ENCODE data around the gene PCNX2. TPM values are rescaled to one million over a fixed set of nuclear protein-coding genes. Genes with fewer than 3 reads are reported as not detected.
"Not testable (repeated sequence)": the region's sequence is repeated elsewhere in the genome, so short reads cannot be mapped to it uniquely, and the experiment has no call there.

The PCNX2 gene
- total RNA-seq, 1 donor from 2014 or later, result 18.4 TPM

- Mint-ChIP-seq H3K4me1 (ENCODE audit: unreplicated experiment) (peaks cover 9% of the 10 kb centered on the region), H3K27me3 (no peaks in the 10 kb centered on the region), H3K4me3 (no peak overlapping the region), H3K36me3 (no peaks in the 10 kb centered on the region), H3K9me3 (peaks cover 5% of the 10 kb centered on the region), H3K27ac (no peak overlapping the region)
- no peak for DNase-seq (ENCODE audit: extremely low spot score, unreplicated experiment)
- no peak for TF ChIP-seq CTCF (conservative IDR thresholded peaks at IDR 0.05)
These were observed 289.0 kb downstream of the PCNX2 start for GRCh38 chr1:233006541-233006973.

GRCh38 chr1:233006108-233006507 lies 289.4 kb downstream of the PCNX2 start:
- Mint-ChIP-seq H3K36me3 (no peaks in the 10 kb centered on the region), H3K27me3 (no peaks in the 10 kb centered on the region), H3K4me3 (no peak overlapping the region), H3K9me3 (peaks cover 5% of the 10 kb centered on the region), H3K4me1 (ENCODE audit: unreplicated experiment) (peaks cover 9% of the 10 kb centered on the region), H3K27ac (no peak overlapping the region)
- TF ChIP-seq CTCF (conservative IDR thresholded peaks at IDR 0.05), result no peak
- DNase-seq (ENCODE audit: extremely low spot score, unreplicated experiment), result no peak

- peaks cover 9% of the 10 kb centered on the region for H3K4me1 Mint-ChIP-seq (ENCODE audit: unreplicated experiment)
- H3K9me3 Mint-ChIP-seq, result peaks cover 5% of the 10 kb centered on the region
These were observed 289.8 kb downstream of the PCNX2 start for GRCh38 chr1:233005703-233006102.

GRCh38 chr1:233005156-233005555 lies 290.4 kb downstream of the PCNX2 start:
- Mint-ChIP-seq H3K4me3 (no peak overlapping the region), H3K36me3 (peaks cover 4% of the 10 kb centered on the region), H3K4me1 (ENCODE audit: unreplicated experiment) (peaks cover 9% of the 10 kb centered on the region), H3K27ac (no peak overlapping the region), H3K9me3 (peaks cover 5% of the 10 kb centered on the region), H3K27me3 (no peaks in the 10 kb centered on the region)
- DNase-seq (ENCODE audit: extremely low spot score, unreplicated experiment), result no peak
- TF ChIP-seq CTCF (conservative IDR thresholded peaks at IDR 0.05), result no peak

More at GRCh38 chr1:233005703-233006102, 289.8 kb downstream of the PCNX2 start:
- TF ChIP-seq CTCF (conservative IDR thresholded peaks at IDR 0.05), result no peak
- H3K27me3 Mint-ChIP-seq, result no peaks in the 10 kb centered on the region
- no peak for DNase-seq (ENCODE audit: extremely low spot score, unreplicated experiment)
- H3K27ac Mint-ChIP-seq, result no peak overlapping the region
- H3K36me3 Mint-ChIP-seq, result peaks cover under 1% of the 10 kb centered on the region
- H3K4me3 Mint-ChIP-seq, result no peak overlapping the region

- H3K27me3 Mint-ChIP-seq, result no peaks in the 10 kb centered on the region
- peaks cover 8% of the 10 kb centered on the region for H3K36me3 Mint-ChIP-seq
- peaks cover 5% of the 10 kb centered on the region for H3K9me3 Mint-ChIP-seq
- TF ChIP-seq CTCF (conservative IDR thresholded peaks at IDR 0.05), result no peak
- DNase-seq (ENCODE audit: extremely low spot score, unreplicated experiment), result no peak
- H3K4me1 Mint-ChIP-seq (ENCODE audit: unreplicated experiment), result peaks cover 9% of the 10 kb centered on the region
- no peak overlapping the region for H3K27ac Mint-ChIP-seq
- no peak overlapping the region for H3K4me3 Mint-ChIP-seq
These were observed 291.1 kb downstream of the PCNX2 start for GRCh38 chr1:233004451-233004850.

- H3K27ac Mint-ChIP-seq; H3K4me1 Mint-ChIP-seq (ENCODE audit: unreplicated experiment); H3K9me3 Mint-ChIP-seq; H3K36me3 Mint-ChIP-seq; H3K27me3 Mint-ChIP-seq; DNase-seq (ENCODE audit: extremely low spot score, unreplicated experiment); H3K4me3 Mint-ChIP-seq: not testable (repeated sequence)
These were observed 291.9 kb downstream of the PCNX2 start for GRCh38 chr1:233003638-233004037.

Data from type B pancreatic cell (in vitro differentiated cells).